ENCODE data around the gene LRRC46. TPM values are rescaled to one million over a fixed set of nuclear protein-coding genes. Genes with fewer than 3 reads are reported as not detected.

LRRC46 gene
- total RNA-seq, 1 experiment from 2014 or later, result 0.39 TPM

GRCh38 chr17:47812146-47812920 lies 19.1 kb upstream of the LRRC46 start:
- H3K27me3 Mint-ChIP-seq (ENCODE audit: low read depth), result no peaks in the 10 kb centered on the region
- no peaks in the 10 kb centered on the region for H3K36me3 Mint-ChIP-seq
- DNase-seq (ENCODE audit: low spot score) (peak; percentile 5), ATAC-seq (no peak)
- H3K27ac Mint-ChIP-seq, result 0 out of 2 replicates have a peak overlapping the region, but pooled peaks have one; percentile 43
- ChIA-PET CTCF (no interaction called here), POLR2A (no interaction called here)
- H3K9me3 Mint-ChIP-seq, result no peaks in the 10 kb centered on the region
- no peak overlapping the region for H3K4me3 Mint-ChIP-seq
- TF ChIP-seq ZNF263 (CRISPR knock-in tag; IDR thresholded peaks at IDR 0.05; ENCODE audit: low read depth) (peak; percentile 59; the same call in 1 of the 2 replicates), GABPB1 (CRISPR knock-in tag; IDR thresholded peaks at IDR 0.05) (no peak)
- H3K4me1 Mint-ChIP-seq, result peaks cover 6% of the 10 kb centered on the region

GRCh38 chr17:47813077-47813476 lies 18.4 kb upstream of the LRRC46 start:
- POLR2A ChIA-PET, result no interaction called here
- TF ChIP-seq ZNF281 (CRISPR knock-in tag; IDR thresholded peaks at IDR 0.05), result no peak
- Mint-ChIP-seq H3K27me3 (ENCODE audit: low read depth) (no peaks in the 10 kb centered on the region), H3K36me3 (no peaks in the 10 kb centered on the region; the same call in 1 of the 2 replicates), H3K27ac (no peak overlapping the region), H3K4me1 (peaks cover 6% of the 10 kb centered on the region), H3K4me3 (no peak overlapping the region), H3K9me3 (no peaks in the 10 kb centered on the region)
- DNase-seq (ENCODE audit: low spot score) (peak; percentile 4), ATAC-seq (no peak)
- CTCF ChIA-PET, result no interaction called here

GRCh38 chr17:47813512-47814031 lies 17.9 kb upstream of the LRRC46 start:
- DNase-seq (ENCODE audit: low spot score) (peak; percentile 7), ATAC-seq (no peak)
- Mint-ChIP-seq H3K9me3 (no peaks in the 10 kb centered on the region), H3K4me3 (no peak overlapping the region), H3K4me1 (peaks cover 6% of the 10 kb centered on the region), H3K27me3 (ENCODE audit: low read depth) (no peaks in the 10 kb centered on the region), H3K27ac (no peak overlapping the region), H3K36me3 (no peaks in the 10 kb centered on the region; the same call in 1 of the 2 replicates)
- ChIA-PET POLR2A (no interaction called here), CTCF (no interaction called here)
- TF ChIP-seq TCF7 (CRISPR knock-in tag; IDR thresholded peaks at IDR 0.05; ENCODE audit: low read depth) (no peak), ZNF423 (CRISPR knock-in tag; IDR thresholded peaks at IDR 0.05) (no peak), GTF2I (CRISPR knock-in tag; conservative IDR thresholded peaks at IDR 0.05) (no peak), CDX4 (CRISPR knock-in tag; IDR thresholded peaks at IDR 0.05; ENCODE audit: borderline replicate concordance) (no peak), ATF2 (CRISPR knock-in tag; IDR thresholded peaks at IDR 0.05; ENCODE audit: borderline replicate concordance, low read depth) (no peak), CBFB (CRISPR knock-in tag; IDR thresholded peaks at IDR 0.05; ENCODE audit: low read depth) (no peak), ZNF317 (CRISPR knock-in tag; IDR thresholded peaks at IDR 0.05; ENCODE audit: borderline replicate concordance, low read depth) (no peak), ETV6 (CRISPR knock-in tag; IDR thresholded peaks at IDR 0.05) (no peak), STAT6 (CRISPR knock-in tag; conservative IDR thresholded peaks at IDR 0.05; ENCODE audit: low read depth) (no peak), E2F4 (CRISPR knock-in tag; IDR thresholded peaks at IDR 0.05; ENCODE audit: borderline replicate concordance, low read depth) (no peak), MLX (CRISPR knock-in tag; IDR thresholded peaks at IDR 0.05) (no peak), RELA (CRISPR knock-in tag; IDR thresholded peaks at IDR 0.05; ENCODE audit: borderline replicate concordance) (no peak), TP53 (CRISPR knock-in tag; IDR thresholded peaks at IDR 0.05) (no peak), ZNF219 (CRISPR knock-in tag; IDR thresholded peaks at IDR 0.05; ENCODE audit: borderline replicate concordance) (no peak), FOXP4 (CRISPR knock-in tag; IDR thresholded peaks at IDR 0.05) (no peak)
